NCI-H524 treated with DMSO at 0.1 percent for 48 hours (cell line): Measurements from ENCODE around the gene NFIA.

Source experiments
- DNase-seq: peaks from one replicate; lab custom pipeline; 2025; lab: John Stamatoyannopoulos, UW

Gene NFIA

GRCh38 chr1:61215676-61216289 is 133.4 kb downstream of the NFIA start:
- no peak for DNase-seq

- no peak for DNase-seq
Measured at GRCh38 chr1:61220536-61220935, 138.2 kb downstream of the NFIA start.

- DNase-seq, result no peak
Measured at GRCh38 chr1:61221642-61222041, 139.3 kb downstream of the NFIA start.

- DNase-seq, result no peak
Measured at GRCh38 chr1:61222240-61222639, 139.9 kb downstream of the NFIA start.

- no peak for DNase-seq
Measured at GRCh38 chr1:61223140-61223539, 140.8 kb downstream of the NFIA start.

GRCh38 chr1:61224609-61225008 is 142.2 kb downstream of the NFIA start:
- peak; percentile 82 for DNase-seq

GRCh38 chr1:61225478-61225877 is 143.1 kb downstream of the NFIA start:
- DNase-seq, result no peak

GRCh38 chr1:61226791-61227567 is 144.6 kb downstream of the NFIA start:
- DNase-seq, result peak; percentile 79

GRCh38 chr1:61227857-61228550 is 145.6 kb downstream of the NFIA start:
- DNase-seq, result peak; percentile 82

GRCh38 chr1:61230523-61230922 is 148.2 kb downstream of the NFIA start:
- DNase-seq, result no peak

- DNase-seq, result no peak
Measured at GRCh38 chr1:61231795-61232194, 149.4 kb downstream of the NFIA start.

- DNase-seq, result no peak
Measured at GRCh38 chr1:61233121-61233660, 150.8 kb downstream of the NFIA start.

GRCh38 chr1:61234587-61234919 is 152.2 kb downstream of the NFIA start:
- DNase-seq, result no peak

GRCh38 chr1:61237147-61237546 is 154.8 kb downstream of the NFIA start:
- no peak for DNase-seq

GRCh38 chr1:61237659-61238358 is 155.4 kb downstream of the NFIA start:
- peak; percentile 73 for DNase-seq

GRCh38 chr1:61238359-61238665 is 156.0 kb downstream of the NFIA start:
- DNase-seq, result no peak

GRCh38 chr1:61240878-61241277 is 158.5 kb downstream of the NFIA start:
- DNase-seq, result no peak

- no peak for DNase-seq
Measured at GRCh38 chr1:61241411-61241838, 159.1 kb downstream of the NFIA start.

GRCh38 chr1:61241973-61242381 is 159.6 kb downstream of the NFIA start:
- no peak for DNase-seq

- no peak for DNase-seq
Measured at GRCh38 chr1:61244114-61244513, 161.8 kb downstream of the NFIA start.

- no peak for DNase-seq
Measured at GRCh38 chr1:61245696-61246400, 163.5 kb downstream of the NFIA start.
